HepG2 (cell line): ENCODE results near the gene COX14. TPM values are rescaled to one million over a fixed set of nuclear protein-coding genes. Genes with fewer than 3 reads are reported as not detected.

Experiments used
- ATF3 ChIP-seq: sonication (generic); formaldehyde crosslinking; IDR thresholded peaks from 2 replicates; pipeline ENCODE4 v1.4.0; 2020; ENCODE audit warnings: missing genetic modification reagents
- HNF4A ChIP-seq: sonication (generic); formaldehyde crosslinking; IDR thresholded peaks from 2 replicates; pipeline ENCODE4 v1.4.0; 2020; ENCODE audit warnings: missing genetic modification reagents
- KDM2A ChIP-seq: sonication (generic); formaldehyde crosslinking; IDR thresholded peaks from 2 replicates; pipeline ENCODE4 v1.4.0; 2020; ENCODE audit warnings: low read depth, missing genetic modification reagents, borderline replicate concordance
- LBX2 ChIP-seq: sonication (generic); formaldehyde crosslinking; IDR thresholded peaks from 2 replicates; pipeline ENCODE4 v1.5.0; 2020; ENCODE audit warnings: missing genetic modification reagents, mild to moderate bottlenecking, borderline replicate concordance
- PBX2 ChIP-seq: IDR thresholded peaks from 2 replicates; pipeline ENCODE4 v1.6.1; 2016; ENCODE audit warnings: control low read depth
- REXO4 ChIP-seq: sonication (generic); formaldehyde crosslinking; IDR thresholded peaks from 2 replicates; pipeline ENCODE4 v1.8.0; 2022; ENCODE audit warnings: missing genetic modification reagents, mild to moderate bottlenecking, borderline replicate concordance
- XRCC5 ChIP-seq: fragments of 200-400 bp; formaldehyde crosslinking; optimal IDR thresholded peaks from 2 replicates; pipeline ENCODE3; 2017; ENCODE audit warnings: mild to moderate bottlenecking, low read length
- ZFP90 ChIP-seq: sonication (generic); formaldehyde crosslinking; IDR thresholded peaks from 2 replicates; pipeline ENCODE4 v1.8.0; 2022; ENCODE audit warnings: missing genetic modification reagents, mild to moderate bottlenecking, inconsistent platforms, borderline replicate concordance
- ZGPAT ChIP-seq: IDR thresholded peaks from 2 replicates; pipeline ENCODE4 v1.6.1; 2016; ENCODE audit warnings: mild to moderate bottlenecking
- ZHX1 ChIP-seq: sonication (generic); formaldehyde crosslinking; IDR thresholded peaks from 2 replicates; pipeline ENCODE4 v1.8.1; 2022; ENCODE audit warnings: low read depth, mild to moderate bottlenecking, missing genetic modification reagents
- ZNF224 ChIP-seq: sonication (generic); formaldehyde crosslinking; IDR thresholded peaks from 2 replicates; pipeline ENCODE4 v1.5.0; 2020; ENCODE audit warnings: mild to moderate bottlenecking, missing genetic modification reagents
- ZNF362 ChIP-seq: sonication (generic); formaldehyde crosslinking; IDR thresholded peaks from 2 replicates; pipeline ENCODE4 v1.4.0; 2020; ENCODE audit warnings: missing genetic modification reagents, mild to moderate bottlenecking, borderline replicate concordance
- ZNF382 ChIP-seq: sonication (generic); formaldehyde crosslinking; IDR thresholded peaks from 2 replicates; pipeline ENCODE4 v1.5.0; 2020; ENCODE audit warnings: missing genetic modification reagents, mild to moderate bottlenecking, borderline replicate concordance
- ZNF431 ChIP-seq: sonication (generic); formaldehyde crosslinking; IDR thresholded peaks from 2 replicates; pipeline ENCODE4 v1.9.0; 2022; ENCODE audit warnings: missing genetic modification reagents, low read depth, mild to moderate bottlenecking, borderline replicate concordance
- ZNF574 ChIP-seq: sonication (generic); formaldehyde crosslinking; IDR thresholded peaks from 2 replicates; pipeline ENCODE4 v1.4.0; 2020; ENCODE audit warnings: missing genetic modification reagents
- ZNF713 ChIP-seq: sonication (generic); formaldehyde crosslinking; IDR thresholded peaks from 2 replicates; pipeline ENCODE4 v1.4.0; 2020; ENCODE audit warnings: mild to moderate bottlenecking, missing genetic modification reagents
- ZNF879 ChIP-seq: sonication (generic); formaldehyde crosslinking; IDR thresholded peaks from 2 replicates; pipeline ENCODE4 v1.8.1; 2023; ENCODE audit warnings: missing genetic modification reagents
- polyA plus RNA-seq, 8 experiments: library from polyadenylated mRNA; depleted of rRNA in 3 of 8; stranded (reverse) in 7 of 8; unstranded in 1 of 8; fragments of >200 nt; fragmentation: Illumina TruSeq in 4 of 8; extraction: Trizol in 4 of 8; gene quantifications; 2 replicates each; pipeline versions ENCODE4 v1.2.1 to v1.2.3, GENCODE V29; 2011 to 2016; ENCODE audit warnings: low read depth in 4 of 8, missing spikeins in 1 of 8, mixed read lengths in 1 of 8; ENCODE audit not compliant: insufficient read depth in 1 of 8
- total RNA-seq, 5 experiments: library from RNA; depleted of rRNA; stranded (reverse); fragments of >200 nt; fragmentation: Illumina TruSeq; extraction: Trizol; gene quantifications; 2 replicates each; pipeline ENCODE4 v1.2.3, GENCODE V29; 2016; ENCODE audit warnings: low read depth in 1 of 5

Gene COX14
- total and polyA plus RNA-seq, 2 of the 13 experiments (the other 11 are each of a cell fraction or from before 2014, with no cell fraction given) = 53.0 to 71.6 TPM

GRCh38 chr12:50074936-50075807, 36.9 kb upstream of the COX14 start (continued):
- TF ChIP-seq ZHX1 (CRISPR knock-in tag) (peak; percentile 55; the same call in 1 of the 2 replicates), ZNF431 (CRISPR knock-in tag) (no peak), REXO4 (CRISPR knock-in tag) (no peak), ZNF574 (CRISPR knock-in tag) (peak; percentile 92), HNF4A (CRISPR knock-in tag) (peak; percentile 78), ZFP90 (CRISPR knock-in tag) (0 out of 2 replicates have a peak, but pooled peaks have one; percentile 42), ZNF362 (CRISPR knock-in tag) (peak; percentile 54; the same call in 1 of the 2 replicates), PBX2 (CRISPR knock-in tag) (no peak), XRCC5 (peak; percentile 41), ZNF879 (CRISPR knock-in tag) (no peak), KDM2A (CRISPR knock-in tag) (peak; percentile 76), ZNF713 (CRISPR knock-in tag) (no peak), ZNF382 (CRISPR knock-in tag) (no peak), LBX2 (CRISPR knock-in tag) (0 out of 2 replicates have a peak, but pooled peaks have one; percentile 45), ATF3 (CRISPR knock-in tag) (no peak), ZNF224 (CRISPR knock-in tag) (peak; percentile 45; the same call in 1 of the 2 replicates), ZGPAT (peak; percentile 51)
